Measurements from ENCODE around the gene MAPKAPK2.

- TF ChIP-seq POLR2A (IDR thresholded peaks at IDR 0.05; ENCODE audit: low read depth, low read length) (no peak), POU2F2 (IDR thresholded peaks at IDR 0.05; ENCODE audit: low read depth, low read length) (no peak), POLR2AphosphoS5 (IDR thresholded peaks at IDR 0.05; ENCODE audit: low read depth, low read length) (no peak)
Observed at GRCh38 chr1:206754011-206754410, 69.3 kb downstream of the MAPKAPK2 start.
